GM12874 (cell line): ENCODE data around the gene DFFB.

Experiments used
- CTCF ChIP-seq: IDR thresholded peaks from 2 replicates; pipeline ENCODE4 v1.5.1; 2011; ENCODE audit warnings: low read depth, mild to moderate bottlenecking, control low read depth, low read length, moderate library complexity; ENCODE audit not compliant: insufficient read depth

Gene DFFB

GRCh38 chr1:3891329-3891865 is 34.1 kb downstream of the DFFB start:
- no peak for TF ChIP-seq CTCF

- TF ChIP-seq CTCF = no peak
Measured at GRCh38 chr1:3892748-3893147, 35.5 kb downstream of the DFFB start.

GRCh38 chr1:3893190-3893589 is 35.9 kb downstream of the DFFB start:
- TF ChIP-seq CTCF = no peak

- no peak for TF ChIP-seq CTCF
Measured at GRCh38 chr1:3894626-3895278, 37.5 kb downstream of the DFFB start.

GRCh38 chr1:3895279-3895950 is 38.1 kb downstream of the DFFB start:
- TF ChIP-seq CTCF = no peak

GRCh38 chr1:3895951-3896325 is 38.7 kb downstream of the DFFB start:
- TF ChIP-seq CTCF = no peak

- TF ChIP-seq CTCF = no peak
Measured at GRCh38 chr1:3896396-3897000, 39.2 kb downstream of the DFFB start.
